ENCODE data around the gene COL7A1. TPM values are rescaled to one million over a fixed set of nuclear protein-coding genes. Genes with fewer than 3 reads are reported as not detected.
"Not testable (repeated sequence)": the region's sequence is repeated elsewhere in the genome, so short reads cannot be mapped to it uniquely, and the experiment has no call there.

Gene COL7A1
- total RNA-seq, 1 donor from 2014 or later: 1.5 TPM

- peak; percentile 31 for DNase-seq
Observed at GRCh38 chr3:48563382-48563918, 31.7 kb downstream of the COL7A1 start, which contains the start of gene UCN2. Gene UCN2, minus strand, starts transcription at chr3:48563781. Its CDS starts 657 bp downstream, at chr3:48563124.

DNA sequence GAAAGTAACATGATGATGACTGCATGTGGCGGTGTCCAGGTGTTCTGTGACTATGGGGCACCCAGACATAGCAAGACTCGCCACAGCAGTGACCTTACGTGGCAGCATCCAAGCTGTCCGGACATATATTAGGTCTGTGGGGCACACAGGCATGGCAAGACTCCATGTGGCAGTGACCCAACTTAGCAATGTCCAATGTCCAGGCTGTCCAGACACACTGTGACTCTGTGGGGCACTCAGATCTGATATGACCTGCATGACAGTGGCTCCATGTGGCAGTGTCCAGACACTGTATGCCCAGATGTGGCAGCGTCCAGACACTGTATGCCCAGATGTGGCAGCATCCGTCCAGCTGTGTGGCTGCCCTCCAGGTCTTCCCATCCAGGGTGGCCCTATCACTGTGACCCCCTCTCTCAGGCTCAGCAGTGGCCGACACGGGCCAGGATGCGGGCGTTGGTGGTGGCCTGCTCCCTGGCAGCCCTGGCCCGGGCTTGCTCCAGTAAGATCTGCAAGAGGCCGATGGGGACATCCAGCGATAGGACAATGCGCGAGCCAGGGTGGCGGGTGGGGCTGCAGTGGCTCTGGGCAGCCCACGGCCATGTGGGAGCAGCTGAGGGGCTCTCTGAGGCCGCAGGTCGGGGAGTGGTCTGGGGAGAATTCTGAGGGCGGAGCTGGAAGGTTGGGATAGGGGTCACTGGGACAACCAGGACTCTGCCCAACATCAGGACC, 32.6 kb downstream of the COL7A1 start:
- no peak for DNase-seq

GRCh38 chr3:48561045-48561736, 33.9 kb downstream of the COL7A1 start:
- DNase-seq: peak; percentile 60

DNA sequence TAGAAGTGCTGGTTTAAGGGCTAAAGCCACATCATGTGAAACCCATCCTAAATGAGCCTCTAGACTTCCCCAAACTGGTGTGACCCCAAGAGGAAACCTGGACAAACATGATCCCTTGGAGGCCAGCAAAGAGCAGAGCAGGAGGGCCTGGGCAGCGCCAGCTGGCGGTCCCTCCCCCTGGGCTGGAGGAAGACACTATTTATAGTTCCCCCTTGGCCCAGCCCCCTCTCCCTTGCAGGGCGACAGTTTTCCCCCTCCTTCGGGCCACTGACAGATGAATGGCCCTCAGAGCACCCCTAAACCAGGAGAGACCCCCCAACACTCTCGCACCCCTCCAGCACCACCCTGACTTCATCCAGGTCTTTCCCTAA, 34.5 kb downstream of the COL7A1 start:
- DNase-seq: no peak

GRCh38 chr3:48558493-48559134, 36.5 kb downstream of the COL7A1 start:
- DNase-seq: no peak

GRCh38 chr3:48556796-48557626, 38.1 kb downstream of the COL7A1 start, which contains the start of gene PFKFB4:
Gene PFKFB4, minus strand, starts transcription at chr3:48556803. Its CDS starts 26 bp downstream, at chr3:48556777.
- DNase-seq: peak; percentile 99

GRCh38 chr3:48555949-48556795, 39.0 kb downstream of the COL7A1 start:
- DNase-seq: no peak

GRCh38 chr3:48555231-48555948, 39.7 kb downstream of the COL7A1 start:
- no peak for DNase-seq

GRCh38 chr3:48553886-48554845, 41.0 kb downstream of the COL7A1 start:
- DNase-seq: no peak

- DNase-seq: no peak
Observed at GRCh38 chr3:48553361-48553760, 41.8 kb downstream of the COL7A1 start.

DNA sequence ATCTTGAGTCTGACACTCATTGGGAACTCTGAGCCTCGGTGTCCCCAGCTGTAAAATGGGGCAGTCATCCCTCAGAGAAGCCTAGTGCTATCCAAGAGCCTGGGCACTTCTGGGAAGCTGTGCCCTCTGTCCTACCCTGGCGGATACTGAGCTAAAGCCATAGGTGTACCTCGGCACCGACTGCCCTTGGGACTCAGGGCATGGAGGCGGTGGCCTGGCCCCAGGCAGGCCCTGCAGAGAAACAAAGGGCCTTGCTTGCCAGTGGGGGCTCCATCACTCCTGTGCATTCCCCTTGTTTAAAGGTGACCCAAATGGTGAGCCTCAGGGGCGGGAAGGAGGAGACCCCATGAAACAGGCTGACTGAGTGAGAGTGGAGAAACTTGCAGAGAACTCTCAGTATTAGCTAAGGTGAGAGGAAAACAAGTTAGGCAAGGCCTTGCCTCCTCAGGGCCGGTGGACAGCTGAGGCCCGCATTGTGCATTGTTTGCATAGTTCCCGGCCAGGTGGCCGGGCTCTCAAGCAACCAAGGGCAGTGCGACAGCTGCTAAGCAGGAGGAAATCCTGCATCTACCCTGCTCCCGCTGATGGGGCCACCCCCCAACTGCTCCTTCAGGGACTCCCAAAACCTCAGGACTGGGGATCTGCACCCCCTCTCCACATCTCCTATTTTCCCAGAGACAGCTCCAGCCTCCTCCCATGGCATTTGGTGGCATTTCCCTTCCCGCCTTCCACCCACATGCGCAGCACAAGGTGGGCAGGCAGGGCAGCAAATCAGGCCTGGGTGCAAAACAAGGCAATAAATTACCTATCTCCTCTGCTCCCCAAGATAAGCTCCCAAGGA, 42.8 kb downstream of the COL7A1 start:
- DNase-seq: no peak

DNA sequence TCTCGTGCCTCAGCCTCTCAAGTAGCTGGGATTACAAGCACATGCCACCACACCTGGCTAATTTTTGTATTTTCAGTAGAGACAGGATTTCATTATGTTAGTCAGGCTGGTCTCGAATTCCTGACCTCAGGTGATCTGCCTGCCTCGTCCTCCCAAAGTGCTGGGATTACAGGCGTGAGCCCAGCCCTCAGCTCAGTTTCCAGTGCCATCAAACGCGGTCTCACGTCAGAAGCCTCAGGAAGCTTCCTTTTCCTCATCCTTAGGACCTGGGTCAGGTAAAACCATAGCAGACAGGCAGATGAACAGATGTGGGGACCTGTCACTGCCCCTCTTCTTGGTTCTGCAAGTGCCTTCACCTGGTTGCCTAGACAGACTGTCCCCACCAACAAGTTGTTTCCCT, 43.5 kb downstream of the COL7A1 start:
- DNase-seq: not testable (repeated sequence)

GRCh38 chr3:48548729-48549705, 46.1 kb downstream of the COL7A1 start:
- DNase-seq: peak; percentile 91

- no peak for DNase-seq
Observed at GRCh38 chr3:48548126-48548525, 47.0 kb downstream of the COL7A1 start.

DNA sequence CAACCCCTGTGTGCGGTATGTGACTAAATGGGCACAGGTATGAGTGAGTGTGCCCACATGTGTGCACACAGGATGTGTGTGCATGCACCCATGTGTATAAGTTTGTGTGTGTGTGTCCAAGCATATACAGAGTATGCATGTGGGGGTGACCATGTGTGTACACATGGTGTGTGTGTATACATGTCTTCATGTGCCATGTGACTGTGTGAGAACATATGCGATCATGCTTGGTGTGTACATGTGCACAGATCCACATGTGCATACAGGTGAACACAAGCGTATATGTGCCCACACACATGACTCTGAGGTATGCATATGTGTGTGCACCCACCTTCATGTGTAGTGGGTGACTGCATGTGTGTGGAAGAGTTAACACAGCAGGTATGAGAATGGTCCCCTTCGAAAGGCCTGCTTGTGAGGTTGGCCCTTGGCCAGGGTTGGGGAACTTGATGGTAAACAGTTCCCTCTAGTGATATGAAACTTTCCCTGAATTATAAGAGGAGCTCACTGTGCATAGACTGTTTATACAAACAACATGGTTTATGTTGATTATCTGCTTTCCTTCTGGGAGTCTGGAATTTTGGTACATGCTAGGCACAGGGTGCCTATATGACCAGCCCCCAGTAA, 48.8 kb downstream of the COL7A1 start:
- peak; percentile 46 for DNase-seq

- DNase-seq: no peak
Observed at GRCh38 chr3:48544141-48544540, 51.0 kb downstream of the COL7A1 start.

All from dermis blood vessel endothelial cell (primary cell).